ENCODE measurements around the gene SCFD2.

The SCFD2 gene

GRCh38 chr4:52852041-52852440 is 513.8 kb downstream of the SCFD2 start:
- in situ Hi-C loops (cut with MboI; ENCODE audit: low sequenced_read_pairs, unreplicated experiment): no loop called here
- no peak for DNase-seq (ENCODE audit: low spot score)
- no peak for TF ChIP-seq CTCF (IDR thresholded peaks at IDR 0.05; ENCODE audit: borderline replicate concordance, control extremely low read depth, extremely low read depth, insufficient read depth, missing control alignments)

GRCh38 chr4:52850406-52851124 is 515.3 kb downstream of the SCFD2 start:
- in situ Hi-C loops (cut with MboI; ENCODE audit: low sequenced_read_pairs, unreplicated experiment): no loop called here
- no peak for DNase-seq (ENCODE audit: low spot score)
- no peak for TF ChIP-seq CTCF (IDR thresholded peaks at IDR 0.05; ENCODE audit: borderline replicate concordance, control extremely low read depth, extremely low read depth, insufficient read depth, missing control alignments)

- in situ Hi-C loops (cut with MboI; ENCODE audit: low sequenced_read_pairs, unreplicated experiment): no loop called here
- no peak for TF ChIP-seq CTCF (IDR thresholded peaks at IDR 0.05; ENCODE audit: borderline replicate concordance, control extremely low read depth, extremely low read depth, insufficient read depth, missing control alignments)
- DNase-seq (ENCODE audit: low spot score): no peak
Measured at GRCh38 chr4:52848254-52848653, 517.6 kb downstream of the SCFD2 start.

- DNase-seq (ENCODE audit: low spot score): no peak
- no peak for TF ChIP-seq CTCF (IDR thresholded peaks at IDR 0.05; ENCODE audit: borderline replicate concordance, control extremely low read depth, extremely low read depth, insufficient read depth, missing control alignments)
- in situ Hi-C loops (cut with MboI; ENCODE audit: low sequenced_read_pairs, unreplicated experiment): no loop called here
Measured at GRCh38 chr4:52846502-52846901, 519.4 kb downstream of the SCFD2 start.

GRCh38 chr4:52844596-52844995 is 521.3 kb downstream of the SCFD2 start:
- no peak for TF ChIP-seq CTCF (IDR thresholded peaks at IDR 0.05; ENCODE audit: borderline replicate concordance, control extremely low read depth, extremely low read depth, insufficient read depth, missing control alignments)

GRCh38 chr4:52843958-52844357 is 521.9 kb downstream of the SCFD2 start:
- DNase-seq (ENCODE audit: low spot score): no peak
- no peak for TF ChIP-seq CTCF (IDR thresholded peaks at IDR 0.05; ENCODE audit: borderline replicate concordance, control extremely low read depth, extremely low read depth, insufficient read depth, missing control alignments)
- in situ Hi-C loops (cut with MboI; ENCODE audit: low sequenced_read_pairs, unreplicated experiment): no loop called here

More at GRCh38 chr4:52844596-52844995, 521.3 kb downstream of the SCFD2 start:
- in situ Hi-C loops (cut with MboI; ENCODE audit: low sequenced_read_pairs, unreplicated experiment): no loop called here
- DNase-seq (ENCODE audit: low spot score): no peak
